ENCODE data around the gene CCDC9.
A peak's percentile ranks its signal among the peaks of the same experiment; 100 is the strongest.

CCDC9 gene
- long read RNA-seq, donor 1, partial matches to known transcripts = 0 of 3 reads
- long read RNA-seq, donor 1, other reads (novel, unspliced or antisense) = 0 of 3 reads
- long read RNA-seq, donor 2, partial matches to known transcripts = 0 of 1 reads
- long read RNA-seq, donor 2, other reads (novel, unspliced or antisense) = 0 of 1 reads
- long read RNA-seq, donor 3, partial matches to known transcripts = 0 of 3 reads
- long read RNA-seq, donor 3, other reads (novel, unspliced or antisense) = 0 of 3 reads
- long read RNA-seq, donor 4, partial matches to known transcripts = 5 of 5 reads
- long read RNA-seq, donor 4, other reads (novel, unspliced or antisense) = 0 of 5 reads
- long read RNA-seq, donor 5, partial matches to known transcripts = 0 of 2 reads
- long read RNA-seq, donor 5, other reads (novel, unspliced or antisense) = 0 of 2 reads
- long read RNA-seq, donor 6 = 0 reads
- long read RNA-seq, donor 7, partial matches to known transcripts = 5 of 11 reads
- long read RNA-seq, donor 7, other reads (novel, unspliced or antisense) = 0 of 11 reads
- long read RNA-seq, donor 8, partial matches to known transcripts = 0 of 1 reads
- long read RNA-seq, donor 8, other reads (novel, unspliced or antisense) = 0 of 1 reads

DNA sequence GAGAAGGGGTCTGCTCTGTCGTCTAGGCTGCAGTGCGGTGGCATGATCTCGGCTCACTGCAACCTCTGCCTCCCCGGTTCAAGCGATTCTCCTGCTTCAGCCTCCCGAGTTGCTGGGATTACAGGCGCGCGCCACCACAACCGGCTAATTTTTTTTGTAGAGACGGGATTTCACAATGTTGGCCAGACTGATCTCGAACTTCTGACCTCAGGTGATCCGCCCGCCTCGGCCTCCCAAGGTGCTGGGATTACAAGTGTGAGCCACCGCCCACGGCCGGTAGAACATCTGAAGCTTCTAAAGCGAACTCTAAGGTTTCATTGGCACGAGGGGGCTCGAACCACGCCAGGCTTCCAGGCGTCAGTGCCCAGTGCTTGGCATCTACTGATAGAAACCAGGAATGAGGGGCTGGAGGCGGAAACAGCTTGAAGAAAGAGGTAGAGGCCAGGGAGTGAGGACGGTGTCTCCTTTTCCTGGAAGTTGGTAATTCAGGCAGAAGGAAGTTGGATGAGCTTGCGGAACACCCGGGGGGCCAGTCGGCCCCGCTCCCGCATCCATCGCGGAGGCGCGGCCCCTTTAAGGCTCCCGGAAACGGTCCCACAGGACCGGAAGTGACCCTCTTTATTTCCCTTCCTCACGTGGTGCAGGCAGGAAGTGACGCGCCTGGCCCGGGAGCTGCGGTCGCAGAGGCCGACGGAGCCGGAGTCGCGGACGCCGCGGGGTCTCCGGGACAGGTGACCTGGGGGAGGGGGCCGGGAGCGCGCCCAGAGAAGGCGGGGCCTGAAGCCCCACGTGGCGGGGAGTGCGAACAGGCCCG lies at the start of gene CCDC9:
CCDC9 (plus strand) TSS at position 647 of the 814 bp plus-strand sequence. CDS start 1,876 bp downstream, outside the sequence.
- peak; percentile 96 for DNase-seq

DNA sequence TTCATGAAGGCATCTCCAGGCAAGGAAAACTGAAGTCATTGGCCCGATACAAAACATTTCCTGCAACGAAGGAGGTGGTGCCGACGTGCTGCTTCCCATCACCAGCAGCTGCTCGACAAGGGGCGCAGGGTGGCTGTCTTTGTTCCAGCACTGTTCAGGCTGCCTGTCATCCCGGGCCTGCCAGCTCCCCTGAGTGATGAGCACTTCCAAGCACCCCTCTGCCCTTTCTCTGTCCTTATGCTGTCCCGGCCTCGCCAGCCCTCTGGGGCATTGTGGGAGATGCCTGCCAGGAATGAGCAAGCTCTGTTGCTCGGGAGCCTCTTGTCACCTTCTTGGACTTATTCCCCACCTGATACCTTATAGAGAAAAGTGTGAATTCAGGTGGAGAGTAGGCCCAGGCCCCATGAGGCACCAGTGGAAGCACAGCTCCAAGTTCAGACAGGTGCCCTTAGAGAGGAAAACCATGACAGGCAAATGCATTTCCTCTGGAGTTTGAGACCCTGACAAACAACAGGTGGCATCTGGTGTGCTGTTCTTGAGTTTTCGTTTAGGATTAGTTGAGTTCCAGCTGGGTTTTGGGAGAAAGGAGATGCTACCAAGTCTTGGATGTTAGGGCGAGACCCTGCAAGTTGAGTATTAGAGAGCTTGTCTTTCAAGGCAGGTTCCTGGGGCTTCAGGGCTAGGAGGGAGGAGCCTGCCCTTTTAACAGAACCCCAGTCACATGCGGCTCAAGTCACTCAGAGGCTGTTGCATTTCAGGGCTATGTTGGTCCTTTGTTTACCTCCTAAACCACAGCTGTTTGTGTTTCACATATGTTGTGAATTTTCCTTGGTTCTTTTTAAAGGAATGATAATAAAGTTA lies 46.8 kb upstream of the CCDC9 start:
- no peak for DNase-seq

DNA sequence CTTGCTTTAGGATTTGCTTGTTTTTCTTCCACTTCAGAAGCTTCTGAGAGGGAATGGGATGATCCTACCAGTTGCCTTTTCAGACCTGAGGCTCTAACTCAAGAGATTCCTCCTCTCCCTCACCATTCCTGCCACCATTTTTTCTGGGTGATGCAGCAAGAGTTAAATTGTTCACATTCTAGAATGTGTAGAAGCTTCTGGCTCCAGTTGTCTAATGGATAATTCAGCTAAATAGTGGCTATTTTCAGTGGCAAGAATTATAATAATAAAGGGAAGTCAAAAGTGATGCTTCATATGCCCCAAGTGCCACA lies 46.2 kb upstream of the CCDC9 start:
- DNase-seq = no peak

DNA sequence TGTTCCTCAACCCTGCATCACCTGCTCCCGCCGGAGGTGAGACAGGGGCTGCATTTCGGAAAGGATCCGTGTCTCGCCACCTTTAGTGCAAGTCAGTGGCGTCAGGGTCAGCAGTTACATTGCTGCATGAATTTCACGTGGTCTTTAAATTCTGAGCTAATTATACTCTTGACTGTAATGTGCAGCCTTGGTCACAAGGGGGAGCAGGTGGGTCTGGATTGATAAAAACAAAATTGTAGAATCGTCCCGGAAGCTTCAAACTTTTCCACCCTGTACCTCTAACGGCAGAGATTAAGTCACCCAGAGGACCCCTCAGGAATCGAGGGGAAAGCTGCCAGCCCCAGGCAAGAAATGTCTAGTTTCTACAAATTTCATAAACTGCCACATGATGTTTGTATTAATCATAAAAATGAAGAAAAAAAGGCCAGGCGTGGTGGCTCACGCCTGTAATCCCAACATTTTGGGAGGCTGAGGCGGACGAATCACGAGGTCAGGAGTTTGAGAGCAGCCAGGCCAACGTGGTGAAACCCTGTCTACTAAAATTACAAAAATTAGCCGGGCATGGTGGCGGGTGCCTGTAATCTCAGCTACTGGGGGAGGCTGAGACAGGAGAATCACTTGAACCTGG lies 45.5 kb upstream of the CCDC9 start:
- DNase-seq = peak; percentile 44

DNA sequence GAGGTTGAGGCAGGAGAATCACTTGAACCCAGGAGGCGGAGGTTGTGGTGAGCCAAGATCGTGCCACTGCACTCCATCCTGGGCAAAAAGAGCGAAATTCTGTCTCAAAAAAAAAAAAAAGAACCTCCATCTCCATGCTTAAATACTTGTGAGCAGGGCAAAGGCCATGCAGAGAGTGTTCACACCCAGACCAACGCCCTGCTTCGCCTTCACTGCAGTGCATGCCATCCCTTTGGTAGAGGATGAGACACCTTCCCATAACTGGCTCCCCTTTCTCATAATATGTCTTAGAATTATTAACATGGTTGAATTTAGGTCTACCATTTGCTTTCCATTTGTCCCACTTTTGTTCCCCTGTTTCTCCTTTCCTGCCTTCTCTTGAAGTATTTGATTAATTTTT lies 40.7 kb upstream of the CCDC9 start:
- DNase-seq = no peak

DNA sequence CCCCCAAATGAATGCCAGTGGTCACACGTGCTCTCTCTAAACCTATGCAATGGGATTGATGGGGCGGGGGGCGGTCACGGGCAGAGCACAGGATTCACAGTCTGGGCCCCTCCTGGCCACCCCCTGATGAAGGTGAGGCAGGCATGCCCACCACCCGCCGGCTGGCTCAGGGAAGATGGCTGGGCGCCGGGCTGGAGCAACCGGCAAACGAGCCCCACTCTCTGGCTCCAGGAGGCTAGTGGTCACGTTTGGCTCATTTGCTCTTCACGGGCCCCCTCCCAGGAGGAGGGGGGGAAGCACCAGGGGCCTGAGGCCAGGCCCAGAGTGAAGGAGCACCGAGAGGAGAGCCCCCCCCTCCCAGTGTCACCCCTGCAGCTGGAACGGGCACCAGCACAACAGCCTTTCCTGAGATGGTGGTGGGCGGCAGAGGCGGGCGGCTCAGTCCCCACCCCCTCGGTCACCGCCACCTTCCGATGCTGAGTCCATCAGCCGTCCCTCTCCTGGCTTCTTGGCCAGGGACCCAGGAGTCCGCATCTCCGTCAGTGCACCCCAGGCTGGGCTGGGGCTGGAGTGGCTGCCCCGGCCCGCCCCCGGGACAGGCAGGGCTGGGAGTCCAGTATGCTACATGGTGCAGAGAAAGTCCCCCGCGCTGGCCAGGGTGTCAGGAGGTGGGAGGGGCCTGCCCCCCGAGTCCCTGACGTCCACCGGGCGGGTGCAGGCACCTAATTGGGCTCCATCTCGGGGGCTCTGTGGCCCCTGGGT lies 35.1 kb upstream of the CCDC9 start:
- no peak for DNase-seq

DNA sequence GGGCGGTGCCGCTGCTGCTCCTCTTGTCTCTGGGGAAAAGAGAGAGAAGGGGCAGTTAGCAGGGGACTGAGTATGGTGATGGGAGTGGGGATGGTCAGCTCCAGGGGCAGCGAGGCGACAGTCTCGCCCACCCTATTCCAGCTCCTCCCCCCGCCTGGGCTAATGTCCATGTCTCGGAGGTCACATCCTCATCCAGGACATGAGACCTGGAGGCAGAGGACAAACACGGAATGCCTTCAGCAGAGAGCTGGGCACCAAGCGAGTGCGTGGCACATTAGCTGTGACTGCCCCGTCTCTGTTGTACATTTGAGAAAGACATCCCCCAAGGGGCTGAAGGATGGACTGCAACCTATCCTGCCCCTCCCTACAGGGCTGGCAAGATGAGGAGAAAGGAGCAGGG lies 34.4 kb upstream of the CCDC9 start:
- no peak for DNase-seq

DNA sequence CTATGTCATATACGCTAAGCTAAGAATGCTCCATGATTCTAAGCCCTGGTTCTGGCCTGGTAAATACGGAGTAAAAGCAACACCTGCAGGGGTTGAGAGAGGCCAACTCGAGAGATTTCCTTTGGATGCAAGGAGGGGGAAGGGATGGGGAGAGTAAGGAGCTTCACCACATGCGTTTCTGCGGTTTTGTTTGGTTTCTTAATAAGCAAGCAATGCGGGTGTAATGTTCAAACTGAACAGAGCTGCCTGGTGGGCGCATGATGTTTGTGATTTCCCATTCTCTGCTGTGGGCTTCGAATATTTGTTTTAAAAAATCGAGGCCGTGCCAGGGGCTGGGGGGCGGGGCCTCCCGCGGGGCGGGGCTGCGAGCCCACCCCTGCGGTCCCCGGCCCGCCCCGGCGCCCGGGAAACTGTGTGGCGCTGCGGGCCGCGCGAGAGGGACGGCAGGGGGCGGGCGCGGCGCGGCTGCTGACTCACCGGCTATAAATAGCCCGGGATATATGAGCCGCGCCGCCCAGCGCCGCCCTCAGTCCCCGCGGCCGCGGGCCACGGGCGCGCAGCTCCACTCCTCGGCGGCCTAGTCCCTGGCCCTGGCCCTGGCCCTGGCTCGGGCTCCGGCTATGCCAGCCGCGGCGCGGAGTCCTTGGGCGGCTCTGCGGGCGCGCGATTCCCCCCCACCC lies 30.4 kb upstream of the CCDC9 start:
- peak; percentile 79 for DNase-seq

DNA sequence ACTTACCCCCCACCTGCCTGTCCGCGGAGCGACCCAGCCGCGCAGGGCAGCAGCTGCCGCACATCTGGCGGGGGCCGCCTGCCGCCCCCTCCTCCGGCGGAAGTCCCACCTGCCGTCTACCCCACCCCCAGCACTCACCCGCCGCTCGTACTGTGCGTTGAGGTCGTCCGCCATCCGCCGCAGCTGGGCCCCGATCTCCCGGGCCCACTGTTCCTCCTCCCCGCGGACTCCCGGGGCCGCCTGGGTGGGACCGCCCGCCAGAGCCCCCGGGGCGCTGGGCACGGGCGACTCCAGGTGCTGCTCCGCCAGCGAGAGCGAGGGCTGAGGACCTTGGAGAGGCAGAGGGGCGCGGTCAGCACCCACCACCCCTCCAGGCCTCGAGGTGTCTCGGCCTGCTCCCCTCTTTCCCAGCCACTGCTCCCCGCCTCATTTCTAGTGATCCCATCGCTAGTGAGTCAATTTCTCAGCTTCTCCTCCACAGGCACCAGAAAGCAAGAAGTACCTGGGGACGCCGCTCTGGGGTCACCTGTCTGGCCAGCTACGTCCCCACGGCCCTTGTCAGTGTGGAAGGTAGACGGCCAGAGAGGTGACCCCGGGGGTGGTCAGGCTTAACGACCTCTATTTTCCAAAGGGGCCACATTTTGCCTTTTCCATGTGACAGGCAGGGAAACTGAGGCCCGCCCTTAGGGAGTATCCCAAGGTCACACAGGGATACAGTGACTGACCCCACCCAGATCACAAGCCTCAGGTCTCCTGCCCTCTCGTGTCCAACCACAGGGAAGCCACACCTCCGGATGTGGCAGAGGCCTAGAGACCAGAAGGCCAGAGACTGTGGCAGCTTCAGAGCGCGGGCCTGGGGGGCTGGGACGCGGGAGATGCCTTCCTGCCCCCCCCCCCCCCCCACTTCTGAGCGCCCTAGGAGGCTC lies 29.6 kb upstream of the CCDC9 start:
- DNase-seq = peak; percentile 69

DNA sequence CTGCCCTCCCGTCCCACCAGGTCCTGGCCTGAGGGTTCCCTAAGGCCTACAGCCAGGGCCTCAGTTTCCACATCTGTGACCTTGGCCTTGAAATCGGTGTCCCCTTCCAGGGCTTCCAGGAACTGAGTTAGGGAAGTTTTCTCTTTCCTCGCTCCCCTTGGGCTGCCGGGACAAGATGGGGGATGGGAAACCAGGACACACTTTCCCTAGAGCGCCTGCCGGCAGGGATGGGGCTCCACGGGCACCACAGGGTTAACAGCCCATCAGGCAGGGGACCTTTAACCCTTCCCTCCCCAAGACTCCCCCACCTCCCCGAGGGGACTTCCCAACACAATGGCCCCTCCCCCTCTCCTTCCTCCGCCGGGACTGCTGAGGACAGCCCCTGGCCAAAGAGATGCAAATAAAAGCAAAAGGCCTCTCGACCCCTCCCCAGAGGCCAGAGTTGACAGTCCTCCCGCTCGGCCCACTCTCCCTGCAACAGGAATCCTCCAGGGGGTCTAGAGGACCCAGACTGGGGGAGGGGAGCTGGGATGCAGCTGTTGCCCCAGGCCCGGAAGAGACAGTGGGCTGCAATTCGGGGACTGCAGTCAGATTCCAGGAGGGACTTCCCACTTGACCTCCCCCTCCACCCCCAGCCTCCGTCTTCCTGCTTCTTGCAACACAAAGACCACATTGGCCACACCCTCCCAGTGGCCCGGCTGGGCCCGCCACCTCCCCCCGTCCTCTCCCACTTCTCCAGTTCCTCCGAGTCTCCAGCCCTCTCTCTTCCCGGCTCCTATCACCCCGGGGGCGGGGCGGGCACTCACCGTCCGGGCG lies 28.8 kb upstream of the CCDC9 start:
- peak; percentile 70 for DNase-seq

DNA sequence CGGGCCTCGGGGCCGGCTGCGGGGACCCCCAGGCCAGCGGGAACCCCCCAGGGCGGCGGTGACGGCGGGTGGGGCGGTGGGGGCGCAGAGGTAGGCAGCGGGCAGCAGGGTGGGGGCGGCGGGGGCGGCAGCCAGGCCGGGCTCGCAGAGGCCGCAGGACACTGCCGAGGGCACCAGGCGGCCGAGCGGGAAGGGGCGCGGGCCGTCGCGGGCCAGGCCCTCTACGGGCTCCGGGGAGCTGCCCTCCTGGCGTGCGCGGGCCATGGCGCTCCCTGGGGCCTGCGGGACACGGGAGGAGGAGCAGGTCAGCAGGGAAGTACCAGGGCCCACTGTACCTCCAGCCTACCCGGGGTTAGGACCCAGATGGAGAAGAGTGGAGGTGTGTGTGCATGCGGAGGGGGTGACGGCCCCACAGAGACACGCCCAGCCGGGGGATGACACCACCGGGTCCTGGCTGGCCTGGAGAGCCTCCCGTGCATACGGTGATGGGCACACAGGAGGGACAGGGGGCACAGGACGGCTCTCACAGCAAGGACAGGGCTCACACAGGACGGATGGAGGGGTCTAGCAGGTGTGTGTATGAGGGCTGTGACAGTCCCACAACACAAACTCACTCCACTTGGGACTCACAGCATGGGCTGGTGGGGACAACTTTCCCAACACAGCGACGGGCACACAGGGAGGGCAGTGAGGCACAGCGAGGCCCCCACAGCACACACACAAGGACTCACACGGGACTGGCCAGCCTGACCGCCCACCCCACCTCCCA lies 28.0 kb upstream of the CCDC9 start:
- peak; percentile 67 for DNase-seq

DNA sequence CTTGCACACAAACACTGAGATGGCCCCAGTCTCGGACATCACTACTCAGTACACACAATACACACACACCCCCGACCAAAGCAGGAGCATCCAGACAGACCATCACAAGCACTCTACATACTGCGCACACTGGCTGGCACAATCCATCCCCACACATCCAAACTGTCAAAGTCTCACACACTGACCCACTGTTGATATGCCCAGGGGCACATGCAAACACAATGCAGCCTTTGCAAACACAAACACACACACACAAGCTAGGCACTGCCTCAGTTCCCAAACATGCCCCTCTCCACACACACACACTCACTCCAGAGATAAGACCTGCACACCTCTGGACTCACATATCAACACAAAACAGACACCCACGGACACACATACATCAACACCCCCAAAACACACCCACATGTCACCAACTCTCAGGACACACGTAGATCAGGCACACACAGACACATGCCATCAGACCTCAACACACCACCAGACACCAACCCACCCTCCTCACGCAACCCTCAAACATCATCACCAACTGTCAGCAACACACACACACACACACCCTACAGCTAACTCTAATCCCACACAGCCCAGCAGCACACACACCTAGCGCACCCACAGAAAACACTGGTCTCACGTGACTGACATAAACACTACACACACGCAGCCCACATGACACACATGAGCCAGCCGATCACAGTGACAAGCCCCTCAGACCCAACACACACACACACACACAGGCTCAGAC lies 27.2 kb upstream of the CCDC9 start:
- peak; percentile 45 for DNase-seq

DNA sequence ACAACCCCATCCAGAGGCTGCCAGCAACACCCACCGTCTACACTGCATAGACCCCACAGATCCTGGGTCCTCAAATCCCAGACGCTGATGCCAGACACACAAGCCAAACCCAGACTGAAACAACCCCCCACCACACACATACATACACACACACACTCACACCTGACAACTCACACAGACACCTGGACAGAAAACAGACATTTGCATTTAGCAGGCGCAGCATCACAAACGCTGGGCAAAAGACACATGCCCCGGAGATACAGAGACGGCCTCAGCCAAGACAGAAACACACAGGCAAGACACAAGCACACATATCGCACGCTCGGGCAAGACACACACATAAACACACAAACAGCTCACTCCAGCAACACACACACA lies 26.7 kb upstream of the CCDC9 start:
- peak; percentile 52 for DNase-seq

DNA sequence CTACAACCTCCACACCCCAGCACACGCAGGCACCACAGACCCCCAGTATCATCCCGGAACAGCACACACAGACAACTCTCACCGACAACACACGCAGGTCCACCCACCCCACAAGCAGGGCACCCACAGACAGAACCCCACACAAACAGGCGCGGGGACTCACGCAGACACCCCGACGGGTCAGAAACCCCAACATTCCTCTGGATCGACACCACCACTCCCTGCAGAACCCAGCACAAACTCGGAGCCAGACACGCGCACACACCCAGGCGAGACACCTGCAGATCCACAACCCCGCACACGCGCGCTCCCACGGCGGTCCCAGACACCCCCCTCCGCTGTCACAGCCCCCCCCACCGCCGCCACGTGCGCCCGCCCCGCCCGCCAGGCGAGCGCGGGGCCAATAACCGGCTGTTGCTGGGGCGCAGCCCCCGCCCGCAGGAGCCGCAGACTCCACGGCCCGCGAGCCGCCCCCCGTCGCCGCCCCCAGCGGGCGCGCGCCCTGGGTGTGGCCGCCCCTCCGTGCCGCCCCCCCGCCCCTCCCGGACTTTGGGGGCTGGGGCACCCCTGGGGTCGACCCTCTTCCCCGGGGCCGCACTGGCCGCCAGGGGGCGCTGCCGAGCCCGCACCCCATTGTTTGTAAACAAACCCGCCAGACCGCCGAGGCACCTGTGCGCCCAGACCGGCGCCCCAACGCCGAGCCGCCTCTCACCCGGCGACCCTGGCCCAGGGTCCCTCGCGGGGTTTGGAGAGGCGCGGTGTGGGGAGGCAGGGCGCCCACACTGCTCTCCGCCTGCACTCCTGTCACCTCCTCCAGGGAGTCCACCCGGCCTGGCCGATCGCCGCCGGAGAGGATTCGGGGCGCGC lies 26.0 kb upstream of the CCDC9 start:
- peak; percentile 48 for DNase-seq

DNA sequence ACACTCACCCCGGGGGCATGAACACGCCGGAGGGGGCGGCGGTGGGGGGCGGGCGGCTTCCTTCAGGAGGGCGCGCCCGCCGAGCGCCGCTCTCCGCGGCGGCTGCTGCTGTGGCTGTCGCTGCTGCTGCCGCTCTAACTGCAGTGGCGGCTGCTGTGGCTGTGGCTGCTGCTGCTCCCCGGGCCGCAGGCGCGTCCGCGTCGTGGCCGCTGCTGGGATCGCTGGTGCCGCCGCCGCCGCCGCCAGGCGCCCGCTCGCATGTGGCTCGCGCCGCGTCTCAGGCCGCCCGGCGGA lies 25.5 kb upstream of the CCDC9 start, which contains the start of gene BBC3:
BBC3 (minus strand) TSS at position 279 of the 294 bp plus-strand sequence. CDS start 2,768 bp downstream, outside the sequence.
- no peak for DNase-seq
